Glutamatergic neuron (in vitro differentiated cells): ENCODE results near the gene MAST4. TPM values are rescaled to one million over a fixed set of nuclear protein-coding genes. Genes with fewer than 3 reads are reported as not detected.

Experiments
- DNase-seq: peaks from one replicate; pipeline ENCODE4 v3.0.0; 2022
- H3K27ac Mint-ChIP-seq: one replicate; pipeline ENCODE4 v1.8.0; 2020; ENCODE audit warnings: mild to moderate bottlenecking, mixed read lengths, inconsistent platforms; ENCODE audit not compliant: unreplicated experiment
- H3K27me3 Mint-ChIP-seq: one replicate; pipeline ENCODE4 v1.8.0; 2020; ENCODE audit warnings: mild to moderate bottlenecking, moderate library complexity, mixed read lengths, inconsistent platforms; ENCODE audit not compliant: unreplicated experiment
- H3K36me3 Mint-ChIP-seq: one replicate; pipeline ENCODE4 v1.8.0; 2020; ENCODE audit warnings: mild to moderate bottlenecking, mixed read lengths, inconsistent platforms; ENCODE audit not compliant: unreplicated experiment
- H3K4me1 Mint-ChIP-seq: one replicate; pipeline ENCODE4 v1.8.0; 2020; ENCODE audit warnings: mild to moderate bottlenecking, low read depth, mixed read lengths, inconsistent platforms; ENCODE audit not compliant: unreplicated experiment
- H3K4me3 Mint-ChIP-seq: one replicate; pipeline ENCODE4 v1.8.0; 2020; ENCODE audit warnings: mild to moderate bottlenecking, mixed read lengths, inconsistent platforms; ENCODE audit not compliant: unreplicated experiment
- H3K9me3 Mint-ChIP-seq: one replicate; pipeline ENCODE4 v1.8.0; 2020; ENCODE audit warnings: mild to moderate bottlenecking, moderate library complexity, mixed read lengths, inconsistent platforms; ENCODE audit not compliant: unreplicated experiment
- total RNA-seq: library from RNA; stranded (reverse); fragmentation: NEBNext Ultra II Directional; extraction: Animal tissue kit (Norgen Biotek cat#: 25700); gene quantifications from one replicate; pipeline ENCODE4 v1.2.1, GENCODE V29; 2021; ENCODE audit not compliant: unreplicated experiment
- TF ChIP-seq, protein P1 (sequence below): fragments of 200-600 bp; sonication (generic); IDR thresholded peaks from one replicate; pipeline ENCODE4 v1.5.0; 2021; ENCODE audit not compliant: partially characterized antibody, unreplicated experiment

MAST4 gene
- total RNA-seq, 1 donor from 2014 or later = 11.5 TPM

DNA sequence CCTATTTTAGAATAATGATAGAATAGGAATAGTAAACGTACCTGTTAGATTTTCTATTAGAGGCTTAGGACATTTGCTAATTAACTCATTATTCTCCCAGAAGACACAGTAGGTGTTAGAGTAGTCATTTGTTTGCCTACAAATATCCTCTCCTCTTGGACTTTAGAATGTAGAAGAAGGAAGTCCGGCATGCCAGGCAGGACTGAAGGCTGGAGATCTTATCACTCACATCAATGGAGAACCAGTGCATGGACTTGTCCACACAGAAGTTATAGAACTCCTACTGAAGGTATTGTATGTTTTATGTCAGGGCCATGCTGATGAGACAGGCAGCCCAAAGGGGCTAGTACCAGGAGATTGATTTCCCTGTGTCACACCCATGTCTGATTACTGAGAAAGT, 557.1 kb downstream of the MAST4 start:
- TF ChIP-seq, protein P1, sequence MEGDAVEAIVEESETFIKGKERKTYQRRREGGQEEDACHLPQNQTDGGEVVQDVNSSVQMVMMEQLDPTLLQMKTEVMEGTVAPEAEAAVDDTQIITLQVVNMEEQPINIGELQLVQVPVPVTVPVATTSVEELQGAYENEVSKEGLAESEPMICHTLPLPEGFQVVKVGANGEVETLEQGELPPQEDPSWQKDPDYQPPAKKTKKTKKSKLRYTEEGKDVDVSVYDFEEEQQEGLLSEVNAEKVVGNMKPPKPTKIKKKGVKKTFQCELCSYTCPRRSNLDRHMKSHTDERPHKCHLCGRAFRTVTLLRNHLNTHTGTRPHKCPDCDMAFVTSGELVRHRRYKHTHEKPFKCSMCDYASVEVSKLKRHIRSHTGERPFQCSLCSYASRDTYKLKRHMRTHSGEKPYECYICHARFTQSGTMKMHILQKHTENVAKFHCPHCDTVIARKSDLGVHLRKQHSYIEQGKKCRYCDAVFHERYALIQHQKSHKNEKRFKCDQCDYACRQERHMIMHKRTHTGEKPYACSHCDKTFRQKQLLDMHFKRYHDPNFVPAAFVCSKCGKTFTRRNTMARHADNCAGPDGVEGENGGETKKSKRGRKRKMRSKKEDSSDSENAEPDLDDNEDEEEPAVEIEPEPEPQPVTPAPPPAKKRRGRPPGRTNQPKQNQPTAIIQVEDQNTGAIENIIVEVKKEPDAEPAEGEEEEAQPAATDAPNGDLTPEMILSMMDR = no peak
- no peaks in the 10 kb centered on the region for H3K9me3 Mint-ChIP-seq
- no peaks in the 10 kb centered on the region for H3K36me3 Mint-ChIP-seq
- DNase-seq = no peak
- peaks cover 7% of the 10 kb centered on the region for H3K4me1 Mint-ChIP-seq
- no peak overlapping the region for H3K4me3 Mint-ChIP-seq
- H3K27ac Mint-ChIP-seq = no peak overlapping the region
- no peaks in the 10 kb centered on the region for H3K27me3 Mint-ChIP-seq

DNA sequence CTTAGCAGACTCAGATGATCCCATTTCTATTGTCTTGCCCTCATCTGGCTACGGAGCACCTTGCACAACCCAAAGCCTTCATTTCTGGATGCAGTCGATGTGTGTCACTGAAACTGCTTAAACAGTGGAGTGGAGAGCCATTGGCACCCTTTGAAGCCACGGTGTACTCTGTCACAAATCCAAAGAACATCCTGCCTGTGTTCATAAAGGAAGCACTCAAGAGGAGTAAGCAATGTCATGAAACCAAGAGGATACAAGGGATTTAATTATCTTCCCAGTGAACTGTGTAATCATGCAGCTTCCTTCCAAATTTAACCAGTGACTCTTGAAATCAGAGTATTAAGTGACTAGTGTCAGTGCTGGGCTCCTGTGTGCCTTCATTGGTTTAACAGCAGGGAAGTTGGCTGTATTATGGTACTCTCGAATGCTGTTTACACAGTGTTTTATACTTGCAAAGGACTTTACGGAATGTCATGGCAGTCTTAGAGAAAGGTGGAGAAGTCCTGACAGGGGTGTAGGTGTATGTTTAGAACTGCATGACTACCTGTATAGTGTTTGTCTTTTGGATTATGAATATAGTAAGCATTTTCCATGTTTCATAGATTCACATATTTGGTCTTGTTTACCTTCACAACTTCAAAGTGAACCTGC, 558.5 kb downstream of the MAST4 start:
- Mint-ChIP-seq H3K27me3 (no peaks in the 10 kb centered on the region), H3K9me3 (no peaks in the 10 kb centered on the region), H3K4me1 (no peaks in the 10 kb centered on the region), H3K27ac (no peak overlapping the region), H3K36me3 (no peaks in the 10 kb centered on the region), H3K4me3 (no peak overlapping the region)
- DNase-seq = no peak
- TF ChIP-seq, protein P1 = no peak

DNA sequence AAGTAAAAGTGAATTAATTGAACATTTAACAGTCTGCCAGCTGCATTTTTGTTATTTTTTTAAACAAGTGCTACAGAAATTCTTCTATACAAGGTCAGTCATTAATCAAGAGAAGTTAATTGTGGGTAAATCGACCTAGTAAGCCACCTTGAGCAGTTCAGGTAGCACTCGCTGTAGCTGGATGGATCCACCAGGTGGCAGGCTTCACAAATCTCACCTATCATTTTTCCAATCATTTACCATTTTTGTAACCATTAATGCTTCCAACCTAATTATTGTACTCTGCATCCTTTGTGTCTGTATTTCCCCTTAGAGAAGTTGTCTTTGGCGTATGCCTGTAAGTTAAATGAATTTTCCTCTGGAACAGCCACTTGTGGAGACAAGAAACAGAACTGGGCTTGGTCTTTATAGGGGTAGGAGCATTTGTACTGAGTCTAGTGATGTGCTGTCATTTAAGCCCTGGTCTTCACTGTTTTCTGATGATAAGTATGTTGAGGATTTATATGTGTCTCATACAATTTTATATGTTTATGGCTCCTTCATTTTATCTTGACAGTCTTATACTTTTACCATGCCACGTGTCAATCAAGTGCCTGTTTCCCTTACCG, 560.9 kb downstream of the MAST4 start:
- no peak overlapping the region for H3K27ac Mint-ChIP-seq

DNA sequence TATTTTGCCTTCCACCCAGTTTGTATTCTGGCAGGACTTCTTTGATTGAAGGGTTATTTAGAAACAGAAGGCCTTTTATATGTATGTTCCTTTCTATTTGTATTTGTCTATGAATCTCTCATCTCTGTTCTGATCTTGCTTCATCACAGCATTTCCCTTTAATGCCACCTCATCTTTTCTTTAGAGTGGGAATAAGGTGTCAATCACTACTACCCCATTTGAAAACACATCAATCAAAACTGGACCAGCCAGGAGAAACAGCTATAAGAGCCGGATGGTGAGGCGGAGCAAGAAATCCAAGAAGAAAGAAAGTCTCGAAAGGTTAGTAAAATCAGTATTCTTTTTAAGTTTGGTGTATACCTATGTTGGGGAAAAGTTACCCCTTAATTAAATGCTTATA, 564.1 kb downstream of the MAST4 start:
- Mint-ChIP-seq H3K9me3 (no peaks in the 10 kb centered on the region), H3K36me3 (no peaks in the 10 kb centered on the region)

More for the DNA sequence above, 560.9 kb downstream of the MAST4 start:
- TF ChIP-seq, protein P1 = peak; percentile 84
- peaks cover 2% of the 10 kb centered on the region for H3K4me1 Mint-ChIP-seq
- H3K27me3 Mint-ChIP-seq = no peaks in the 10 kb centered on the region
- no peaks in the 10 kb centered on the region for H3K9me3 Mint-ChIP-seq
- H3K4me3 Mint-ChIP-seq = no peak overlapping the region
- no peaks in the 10 kb centered on the region for H3K36me3 Mint-ChIP-seq
- no peak for DNase-seq

DNA sequence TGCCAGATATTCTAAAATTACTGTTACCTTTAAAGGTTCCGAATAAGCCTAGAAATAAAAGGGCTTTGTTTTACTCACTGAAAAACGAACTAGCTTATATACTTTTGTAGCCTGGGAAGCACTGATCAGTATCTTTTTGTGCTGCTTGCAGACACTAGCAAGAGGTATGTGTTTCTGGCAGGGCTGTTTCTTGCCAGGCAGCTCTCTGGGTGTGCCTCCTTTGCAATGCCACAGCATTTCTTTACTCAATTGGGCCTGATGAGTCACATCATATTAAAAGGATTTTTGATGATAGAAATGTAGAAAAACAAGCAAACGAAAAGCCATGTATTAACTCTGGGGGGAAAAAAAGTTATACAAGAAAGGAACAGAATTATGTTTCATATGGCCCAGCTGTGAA, 564.8 kb downstream of the MAST4 start:
- DNase-seq = no peak
- peaks cover 2% of the 10 kb centered on the region for H3K4me1 Mint-ChIP-seq
- H3K36me3 Mint-ChIP-seq = no peaks in the 10 kb centered on the region
- no peaks in the 10 kb centered on the region for H3K27me3 Mint-ChIP-seq
- no peak overlapping the region for H3K27ac Mint-ChIP-seq
- no peaks in the 10 kb centered on the region for H3K9me3 Mint-ChIP-seq
- no peak overlapping the region for H3K4me3 Mint-ChIP-seq
- TF ChIP-seq, protein P1 = no peak

More for the DNA sequence above, 564.1 kb downstream of the MAST4 start:
- H3K4me1 Mint-ChIP-seq = peaks cover 2% of the 10 kb centered on the region
- TF ChIP-seq, protein P1 = no peak
- no peak overlapping the region for H3K4me3 Mint-ChIP-seq
- no peak overlapping the region for H3K27ac Mint-ChIP-seq
- H3K27me3 Mint-ChIP-seq = no peaks in the 10 kb centered on the region
- no peak for DNase-seq
